K562 (cell line): ENCODE data around the gene MYH9.

Experiments used
- HMGN3 ChIP-seq: IDR thresholded peaks from 2 replicates; pipeline ENCODE4 v1.6.1; 2011; ENCODE audit warnings: borderline replicate concordance, low read depth, mild to moderate bottlenecking, mixed read lengths, low read length; ENCODE audit not compliant: insufficient read length; ENCODE audit errors: extremely low read depth
- JUND ChIP-seq, 2 experiments: IDR thresholded peaks; 2 replicates in 1 of 2; 3 replicates in 1 of 2; pipeline ENCODE4 v1.6.1; 2011; ENCODE audit warnings: borderline replicate concordance in 2 of 2, low read depth in 2 of 2, low read length in 2 of 2, improper control_type of control experiment in 1 of 2, missing biosample characterization in 1 of 2, missing genetic modification characterization in 1 of 2, missing genetic modification reagents in 1 of 2
- MLX ChIP-seq, 2 experiments: fragments of 450-650 bp in 1 of 2; sonication (generic) in 1 of 2; formaldehyde crosslinking; conservative IDR thresholded peaks; 2 replicates each; pipeline versions ENCODE4 v1.4.0 to v1.8.1; 2020 to 2022; ENCODE audit warnings: mild to moderate bottlenecking in 1 of 2, missing genetic modification reagents in 1 of 2
- RBFOX2 ChIP-seq: fragments of 200-400 bp; formaldehyde crosslinking; IDR thresholded peaks from 2 replicates; pipeline ENCODE4 v1.6.1; 2017; ENCODE audit warnings: low read depth, mild to moderate bottlenecking, low read length, moderate library complexity
- RBM17 ChIP-seq: fragments of 200-400 bp; formaldehyde crosslinking; IDR thresholded peaks from 2 replicates; pipeline ENCODE4 v1.6.1; 2017; ENCODE audit warnings: low read depth, mild to moderate bottlenecking, low read length, borderline replicate concordance
- RFX5 ChIP-seq: IDR thresholded peaks from 2 replicates; pipeline ENCODE4 v1.6.1; 2011; ENCODE audit warnings: low read depth, mild to moderate bottlenecking, improper control_type of control experiment, low read length
- SMAD3 ChIP-seq: fragments of 450-650 bp; formaldehyde crosslinking; conservative IDR thresholded peaks from 2 replicates; pipeline ENCODE4 v1.4.0; 2020; ENCODE audit warnings: mild to moderate bottlenecking
- TBL1XR1 ChIP-seq, 2 experiments: IDR thresholded peaks; 2 replicates each; pipeline ENCODE4 v1.6.1; 2012; ENCODE audit warnings: improper control_type of control experiment in 2 of 2, low read length in 2 of 2, mild to moderate bottlenecking in 1 of 2
- ZNF24 ChIP-seq: fragments of 450-650 bp; IDR thresholded peaks from 2 replicates; pipeline ENCODE4 v1.6.1; 2016
- ZNF253 ChIP-seq: fragments of 250-450 bp; sonication (Bioruptor Pico); conservative IDR thresholded peaks from 2 replicates; pipeline ENCODE4 v1.6.1; 2021; ENCODE audit warnings: mild to moderate bottlenecking
- ZNF263 ChIP-seq: sonication (generic); formaldehyde crosslinking; IDR thresholded peaks from 2 replicates; pipeline ENCODE4 v1.8.0; 2022; ENCODE audit warnings: mild to moderate bottlenecking, missing genetic modification reagents, borderline replicate concordance
- ZNF311 ChIP-seq: fragments of 250-450 bp; sonication (Bioruptor Pico); IDR thresholded peaks from 2 replicates; pipeline ENCODE4 v1.4.0; 2020; ENCODE audit warnings: mild to moderate bottlenecking, moderate library complexity
- TF ChIP-seq, protein P1 (sequence below), 3 experiments: IDR thresholded peaks in 2 of 3; conservative IDR thresholded peaks in 1 of 3; 2 replicates each; pipeline ENCODE4 v1.5.1; 2011 to 2012; ENCODE audit warnings: low read length in 3 of 3, mild to moderate bottlenecking in 3 of 3, control low read depth in 2 of 3, improper control_type of control experiment in 1 of 3, inconsistent platforms in 1 of 3, low read depth in 1 of 3, mixed read lengths in 1 of 3, moderate library complexity in 1 of 3; ENCODE audit not compliant: insufficient read depth in 2 of 3
- TF ChIP-seq, protein P2 (sequence below): sonication (generic); formaldehyde crosslinking; IDR thresholded peaks from 2 replicates; pipeline ENCODE4 v1.8.1; 2023; ENCODE audit warnings: mild to moderate bottlenecking, missing genetic modification reagents, moderate library complexity

DNA sequence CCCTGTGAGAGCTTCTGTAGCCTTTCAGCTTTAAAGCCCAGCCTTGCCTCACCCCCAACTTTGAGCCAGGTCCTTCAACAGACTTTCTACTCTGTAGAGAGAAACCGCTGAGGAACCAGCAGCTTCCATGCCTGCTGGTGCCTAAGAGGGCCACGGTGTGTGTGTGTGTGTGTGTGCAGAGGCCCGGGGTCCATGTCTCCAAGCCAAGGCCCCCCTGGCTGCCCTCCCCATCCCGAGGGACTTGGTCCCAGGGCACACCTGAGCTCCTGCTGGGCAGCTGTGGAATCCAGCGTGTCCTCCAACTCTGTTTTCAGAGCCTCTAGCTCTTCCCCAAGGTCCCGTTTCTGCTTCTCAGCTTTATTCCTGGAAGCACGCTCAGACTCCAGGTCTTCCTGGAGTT lies 92.5 kb downstream of the MYH9 start:
- TF ChIP-seq TBL1XR1 (IDR thresholded peaks at IDR 0.05; ENCODE audit: low read length in 2 of 2): no peak
- no peak for TF ChIP-seq RFX5
- TF ChIP-seq MLX (CRISPR knock-in tag; conservative IDR thresholded peaks at IDR 0.05): no peak
- TF ChIP-seq RBFOX2: no peak
- TF ChIP-seq JUND (IDR thresholded peaks at IDR 0.05; ENCODE audit: borderline replicate concordance, low read depth, low read length): no peak
- TF ChIP-seq JUND (tag; IDR thresholded peaks at IDR 0.05; ENCODE audit: borderline replicate concordance, low read depth, low read length): no peak
- no peak for TF ChIP-seq HMGN3
- TF ChIP-seq ZNF311 (CRISPR knock-in tag): no peak
- TF ChIP-seq RBM17: no peak
- TF ChIP-seq, protein P1, sequence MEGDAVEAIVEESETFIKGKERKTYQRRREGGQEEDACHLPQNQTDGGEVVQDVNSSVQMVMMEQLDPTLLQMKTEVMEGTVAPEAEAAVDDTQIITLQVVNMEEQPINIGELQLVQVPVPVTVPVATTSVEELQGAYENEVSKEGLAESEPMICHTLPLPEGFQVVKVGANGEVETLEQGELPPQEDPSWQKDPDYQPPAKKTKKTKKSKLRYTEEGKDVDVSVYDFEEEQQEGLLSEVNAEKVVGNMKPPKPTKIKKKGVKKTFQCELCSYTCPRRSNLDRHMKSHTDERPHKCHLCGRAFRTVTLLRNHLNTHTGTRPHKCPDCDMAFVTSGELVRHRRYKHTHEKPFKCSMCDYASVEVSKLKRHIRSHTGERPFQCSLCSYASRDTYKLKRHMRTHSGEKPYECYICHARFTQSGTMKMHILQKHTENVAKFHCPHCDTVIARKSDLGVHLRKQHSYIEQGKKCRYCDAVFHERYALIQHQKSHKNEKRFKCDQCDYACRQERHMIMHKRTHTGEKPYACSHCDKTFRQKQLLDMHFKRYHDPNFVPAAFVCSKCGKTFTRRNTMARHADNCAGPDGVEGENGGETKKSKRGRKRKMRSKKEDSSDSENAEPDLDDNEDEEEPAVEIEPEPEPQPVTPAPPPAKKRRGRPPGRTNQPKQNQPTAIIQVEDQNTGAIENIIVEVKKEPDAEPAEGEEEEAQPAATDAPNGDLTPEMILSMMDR (IDR thresholded peaks at IDR 0.05 in 2 of 3, conservative IDR thresholded peaks at IDR 0.05 in 1 of 3; ENCODE audit: insufficient read depth in 2 of 3, low read depth in 1 of 3, low read length in 3 of 3): no peak
- no peak for TF ChIP-seq ZNF24
- TF ChIP-seq, protein P2, sequence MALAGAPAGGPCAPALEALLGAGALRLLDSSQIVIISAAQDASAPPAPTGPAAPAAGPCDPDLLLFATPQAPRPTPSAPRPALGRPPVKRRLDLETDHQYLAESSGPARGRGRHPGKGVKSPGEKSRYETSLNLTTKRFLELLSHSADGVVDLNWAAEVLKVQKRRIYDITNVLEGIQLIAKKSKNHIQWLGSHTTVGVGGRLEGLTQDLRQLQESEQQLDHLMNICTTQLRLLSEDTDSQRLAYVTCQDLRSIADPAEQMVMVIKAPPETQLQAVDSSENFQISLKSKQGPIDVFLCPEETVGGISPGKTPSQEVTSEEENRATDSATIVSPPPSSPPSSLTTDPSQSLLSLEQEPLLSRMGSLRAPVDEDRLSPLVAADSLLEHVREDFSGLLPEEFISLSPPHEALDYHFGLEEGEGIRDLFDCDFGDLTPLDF (CRISPR knock-in tag): no peak
- TF ChIP-seq ZNF253: no peak
- TF ChIP-seq ZNF263 (CRISPR knock-in tag): no peak
- TF ChIP-seq SMAD3 (CRISPR knock-in tag): no peak
